Measurements from ENCODE around the gene HMGN4. TPM values are rescaled to one million over a fixed set of nuclear protein-coding genes. Genes with fewer than 3 reads are reported as not detected.
A peak's percentile ranks its signal among the peaks of the same experiment; 100 is the strongest.

Gene HMGN4
- total and polyA plus RNA-seq, 9 of the 15 experiments (the other 6 are each of a cell fraction or from before 2014, with no cell fraction given): 35.4 to 134 (median 94.1) TPM

GRCh38 chr6:26553635-26554446 lies 15.7 kb downstream of the HMGN4 start (continued):
- TF ChIP-seq ZNF407 (IDR thresholded peaks at IDR 0.05; ENCODE audit: low read depth): peak; percentile 80
- TF ChIP-seq TBP (optimal IDR thresholded peaks at IDR 0.05; ENCODE audit: low read depth, low read length): peak; percentile 100
- peak; percentile 24; the same call in 1 of the 2 replicates for TF ChIP-seq ARID1B (IDR thresholded peaks at IDR 0.05)
- TF ChIP-seq NCOA4 (IDR thresholded peaks at IDR 0.05; ENCODE audit: partially characterized antibody): no peak
- TF ChIP-seq RHOXF2B (CRISPR knock-in tag; conservative IDR thresholded peaks at IDR 0.05): no peak; the same call in 1 of the 2 replicates
- TF ChIP-seq, protein P1, sequence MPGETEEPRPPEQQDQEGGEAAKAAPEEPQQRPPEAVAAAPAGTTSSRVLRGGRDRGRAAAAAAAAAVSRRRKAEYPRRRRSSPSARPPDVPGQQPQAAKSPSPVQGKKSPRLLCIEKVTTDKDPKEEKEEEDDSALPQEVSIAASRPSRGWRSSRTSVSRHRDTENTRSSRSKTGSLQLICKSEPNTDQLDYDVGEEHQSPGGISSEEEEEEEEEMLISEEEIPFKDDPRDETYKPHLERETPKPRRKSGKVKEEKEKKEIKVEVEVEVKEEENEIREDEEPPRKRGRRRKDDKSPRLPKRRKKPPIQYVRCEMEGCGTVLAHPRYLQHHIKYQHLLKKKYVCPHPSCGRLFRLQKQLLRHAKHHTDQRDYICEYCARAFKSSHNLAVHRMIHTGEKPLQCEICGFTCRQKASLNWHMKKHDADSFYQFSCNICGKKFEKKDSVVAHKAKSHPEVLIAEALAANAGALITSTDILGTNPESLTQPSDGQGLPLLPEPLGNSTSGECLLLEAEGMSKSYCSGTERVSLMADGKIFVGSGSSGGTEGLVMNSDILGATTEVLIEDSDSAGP (CRISPR knock-in tag; IDR thresholded peaks at IDR 0.05): no peak
- TF ChIP-seq POU5F1 (IDR thresholded peaks at IDR 0.05; ENCODE audit: borderline replicate concordance, low read depth, low read length, partially characterized antibody): peak; percentile 76
- no peak for TF ChIP-seq EWSR1 (IDR thresholded peaks at IDR 0.05; ENCODE audit: borderline replicate concordance, low read depth, partially characterized antibody)
- no peak for TF ChIP-seq MXD1 (CRISPR knock-in tag; IDR thresholded peaks at IDR 0.05; ENCODE audit: borderline replicate concordance, poor library complexity, severe bottlenecking)
- TF ChIP-seq, protein P2, sequence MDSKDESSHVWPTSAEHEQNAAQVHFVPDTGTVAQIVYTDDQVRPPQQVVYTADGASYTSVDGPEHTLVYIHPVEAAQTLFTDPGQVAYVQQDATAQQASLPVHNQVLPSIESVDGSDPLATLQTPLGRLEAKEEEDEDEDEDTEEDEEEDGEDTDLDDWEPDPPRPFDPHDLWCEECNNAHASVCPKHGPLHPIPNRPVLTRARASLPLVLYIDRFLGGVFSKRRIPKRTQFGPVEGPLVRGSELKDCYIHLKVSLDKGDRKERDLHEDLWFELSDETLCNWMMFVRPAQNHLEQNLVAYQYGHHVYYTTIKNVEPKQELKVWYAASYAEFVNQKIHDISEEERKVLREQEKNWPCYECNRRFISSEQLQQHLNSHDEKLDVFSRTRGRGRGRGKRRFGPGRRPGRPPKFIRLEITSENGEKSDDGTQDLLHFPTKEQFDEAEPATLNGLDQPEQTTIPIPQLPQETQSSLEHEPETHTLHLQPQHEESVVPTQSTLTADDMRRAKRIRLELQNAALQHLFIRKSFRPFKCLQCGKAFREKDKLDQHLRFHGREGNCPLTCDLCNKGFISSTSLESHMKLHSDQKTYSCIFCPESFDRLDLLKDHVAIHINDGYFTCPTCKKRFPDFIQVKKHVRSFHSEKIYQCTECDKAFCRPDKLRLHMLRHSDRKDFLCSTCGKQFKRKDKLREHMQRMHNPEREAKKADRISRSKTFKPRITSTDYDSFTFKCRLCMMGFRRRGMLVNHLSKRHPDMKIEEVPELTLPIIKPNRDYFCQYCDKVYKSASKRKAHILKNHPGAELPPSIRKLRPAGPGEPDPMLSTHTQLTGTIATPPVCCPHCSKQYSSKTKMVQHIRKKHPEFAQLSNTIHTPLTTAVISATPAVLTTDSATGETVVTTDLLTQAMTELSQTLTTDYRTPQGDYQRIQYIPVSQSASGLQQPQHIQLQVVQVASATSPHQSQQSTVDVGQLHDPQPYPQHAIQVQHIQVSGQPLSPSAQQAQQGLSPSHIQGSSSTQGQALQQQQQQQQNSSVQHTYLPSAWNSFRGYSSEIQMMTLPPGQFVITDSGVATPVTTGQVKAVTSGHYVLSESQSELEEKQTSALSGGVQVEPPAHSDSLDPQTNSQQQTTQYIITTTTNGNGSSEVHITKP (IDR thresholded peaks at IDR 0.05; ENCODE audit: partially characterized antibody): peak; percentile 2
- 0 out of 2 replicates have a peak, but pooled peaks have one; percentile 29 for TF ChIP-seq NR2F6 (CRISPR knock-in tag; IDR thresholded peaks at IDR 0.05)
- TF ChIP-seq GABPB2 (CRISPR knock-in tag; conservative IDR thresholded peaks at IDR 0.05): no peak

All from K562 (cell line).